ENCODE data around the gene RSRC1. TPM values are rescaled to one million over a fixed set of nuclear protein-coding genes. Genes with fewer than 3 reads are reported as not detected.

Gene RSRC1
- total RNA-seq, 4 donors from 2014 or later = 23.5 to 31.8 (median 26.6) TPM

DNA sequence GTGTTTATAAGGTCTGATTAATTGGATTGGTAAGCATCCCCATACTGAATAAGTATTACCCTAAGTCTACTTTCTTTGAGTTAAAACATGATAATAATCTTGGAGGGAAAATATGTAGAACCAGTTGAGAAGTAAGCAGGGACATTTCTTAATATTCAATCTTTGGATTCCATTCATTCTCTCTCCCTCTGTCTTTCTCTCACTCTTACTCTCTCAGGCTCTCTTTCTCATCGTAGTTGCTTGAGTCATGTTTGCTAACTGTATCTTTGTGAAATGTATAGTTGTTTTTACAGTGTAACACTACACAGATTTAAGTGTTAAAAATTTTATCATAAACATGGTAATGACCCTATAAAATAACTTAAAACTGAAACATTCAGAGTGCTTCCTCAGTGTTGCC is 163.8 kb downstream of the RSRC1 start:
- no peak for DNase-seq (ENCODE audit: low spot score in 2 of 2)
- 89 to 96% methylated on average over 1 of the region's 1 CpG for WGBS, 2 donors
- H3K4me3 ChIP-seq (ENCODE audit: low read depth, poor library complexity, severe bottlenecking) = no peak overlapping the region
- TF ChIP-seq, protein P1, sequence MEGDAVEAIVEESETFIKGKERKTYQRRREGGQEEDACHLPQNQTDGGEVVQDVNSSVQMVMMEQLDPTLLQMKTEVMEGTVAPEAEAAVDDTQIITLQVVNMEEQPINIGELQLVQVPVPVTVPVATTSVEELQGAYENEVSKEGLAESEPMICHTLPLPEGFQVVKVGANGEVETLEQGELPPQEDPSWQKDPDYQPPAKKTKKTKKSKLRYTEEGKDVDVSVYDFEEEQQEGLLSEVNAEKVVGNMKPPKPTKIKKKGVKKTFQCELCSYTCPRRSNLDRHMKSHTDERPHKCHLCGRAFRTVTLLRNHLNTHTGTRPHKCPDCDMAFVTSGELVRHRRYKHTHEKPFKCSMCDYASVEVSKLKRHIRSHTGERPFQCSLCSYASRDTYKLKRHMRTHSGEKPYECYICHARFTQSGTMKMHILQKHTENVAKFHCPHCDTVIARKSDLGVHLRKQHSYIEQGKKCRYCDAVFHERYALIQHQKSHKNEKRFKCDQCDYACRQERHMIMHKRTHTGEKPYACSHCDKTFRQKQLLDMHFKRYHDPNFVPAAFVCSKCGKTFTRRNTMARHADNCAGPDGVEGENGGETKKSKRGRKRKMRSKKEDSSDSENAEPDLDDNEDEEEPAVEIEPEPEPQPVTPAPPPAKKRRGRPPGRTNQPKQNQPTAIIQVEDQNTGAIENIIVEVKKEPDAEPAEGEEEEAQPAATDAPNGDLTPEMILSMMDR (IDR thresholded peaks at IDR 0.05) = no peak
- TF ChIP-seq POLR2A (IDR thresholded peaks at IDR 0.05) = no peak
- intact Hi-C loops (cut with DNase I; ENCODE audit: low total_unique reads) = no loop called here

DNA sequence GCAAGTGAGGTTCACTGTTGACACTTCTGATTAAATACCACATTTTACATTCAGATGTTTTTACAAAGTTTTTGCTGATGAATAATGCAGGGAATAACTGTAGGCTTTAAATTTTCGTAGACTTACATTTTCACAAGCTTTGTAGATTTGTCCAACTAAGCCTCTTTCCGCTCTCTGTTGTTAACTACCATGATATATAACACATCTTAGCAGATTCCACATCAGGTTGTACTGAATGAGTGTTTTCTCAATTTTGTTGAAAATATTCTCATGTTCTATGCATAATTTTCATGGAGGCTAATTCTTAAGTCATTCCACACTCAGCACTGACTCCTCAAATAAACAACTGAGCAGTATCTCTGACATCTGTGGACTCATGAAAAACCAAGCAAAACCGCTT is 168.3 kb downstream of the RSRC1 start:
- WGBS, 2 donors = 97 to 99% methylated on average over 3 of the region's 3 CpGs
- TF ChIP-seq, protein P1 (IDR thresholded peaks at IDR 0.05) = no peak
- TF ChIP-seq POLR2A (IDR thresholded peaks at IDR 0.05) = no peak

DNA sequence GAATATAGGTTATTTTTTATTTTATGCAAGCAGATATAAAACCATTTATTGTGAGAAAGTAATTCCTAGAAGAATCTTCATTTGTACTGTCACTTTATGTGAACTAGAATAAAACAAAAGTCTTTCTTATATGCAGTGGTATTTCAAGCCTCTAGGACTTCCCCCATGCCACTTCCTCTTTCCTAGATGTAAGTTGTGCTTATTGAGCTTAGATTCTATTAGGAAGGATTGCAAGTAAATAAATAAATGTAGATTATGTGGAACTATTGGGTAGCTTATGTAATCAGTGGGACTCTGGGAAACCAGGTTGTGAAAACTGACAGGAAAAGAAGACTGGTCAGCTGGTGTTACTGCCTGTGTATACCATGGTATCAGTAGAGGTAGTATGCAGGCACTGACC is 169.7 kb downstream of the RSRC1 start:
- H3K4me3 ChIP-seq (ENCODE audit: low read depth, poor library complexity, severe bottlenecking) = no peak overlapping the region
- no peak for DNase-seq (ENCODE audit: low spot score in 2 of 2)
- no peak for TF ChIP-seq POLR2A (IDR thresholded peaks at IDR 0.05)
- TF ChIP-seq, protein P1 (IDR thresholded peaks at IDR 0.05) = no peak
- intact Hi-C loops (cut with DNase I; ENCODE audit: low total_unique reads) = no loop called here

More for the DNA sequence above, 168.3 kb downstream of the RSRC1 start:
- no peak overlapping the region for H3K4me3 ChIP-seq (ENCODE audit: low read depth, poor library complexity, severe bottlenecking)
- no peak for DNase-seq (ENCODE audit: low spot score in 2 of 2)
- intact Hi-C loops (cut with DNase I; ENCODE audit: low total_unique reads) = no loop called here

- intact Hi-C loops (cut with DNase I; ENCODE audit: low total_unique reads) = no loop called here
Measured at GRCh38 chr3:158295771-158296170, 185.9 kb downstream of the RSRC1 start.

GRCh38 chr3:158297940-158298339 is 188.1 kb downstream of the RSRC1 start:
- no peak overlapping the region for H3K4me3 ChIP-seq (ENCODE audit: low read depth, poor library complexity, severe bottlenecking)
- TF ChIP-seq, protein P1 (IDR thresholded peaks at IDR 0.05) = no peak
- no peak for TF ChIP-seq POLR2A (IDR thresholded peaks at IDR 0.05)
- DNase-seq (ENCODE audit: low spot score in 2 of 2) = no peak
- intact Hi-C loops (cut with DNase I; ENCODE audit: low total_unique reads) = no loop called here

More at GRCh38 chr3:158295771-158296170, 185.9 kb downstream of the RSRC1 start:
- TF ChIP-seq POLR2A (IDR thresholded peaks at IDR 0.05) = no peak
- TF ChIP-seq, protein P1 (IDR thresholded peaks at IDR 0.05) = no peak
- no peak overlapping the region for H3K4me3 ChIP-seq (ENCODE audit: low read depth, poor library complexity, severe bottlenecking)
- WGBS, 2 donors = 42 to 63% methylated on average over 2 of the region's 2 CpGs
- no peak for DNase-seq (ENCODE audit: low spot score in 2 of 2)

DNA sequence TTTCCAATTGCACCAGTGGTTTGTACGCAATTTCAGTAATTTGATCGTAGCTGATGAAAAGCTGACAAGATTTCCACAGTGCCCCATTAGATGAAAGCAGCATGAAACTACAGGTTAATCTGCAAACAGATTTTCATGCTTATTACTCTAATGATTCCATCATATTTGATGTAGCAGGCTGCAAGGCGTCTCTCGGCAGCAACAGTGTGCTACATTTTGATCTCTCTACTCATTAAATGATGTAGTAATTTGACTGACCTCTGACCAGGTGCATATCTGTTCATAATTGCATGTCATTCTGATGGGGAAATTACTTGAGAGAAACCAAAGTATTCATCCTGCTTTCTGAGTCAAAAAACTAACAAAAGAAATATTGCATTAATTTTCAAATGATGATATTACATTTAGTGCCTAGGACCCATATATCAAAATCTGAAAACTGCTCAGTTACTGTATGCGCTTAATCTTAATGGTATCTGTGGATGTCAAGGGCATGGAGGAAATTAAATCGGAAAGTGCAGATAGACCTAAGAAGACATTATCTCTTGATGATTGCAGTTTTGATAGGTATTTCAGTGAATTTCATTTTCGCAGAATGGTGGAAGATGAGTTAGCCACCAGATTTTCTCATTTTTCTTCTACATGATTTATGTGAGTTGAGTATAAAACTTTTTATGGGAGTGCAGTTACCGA is 198.5 kb downstream of the RSRC1 start:
- no peak overlapping the region for H3K4me3 ChIP-seq (ENCODE audit: low read depth, poor library complexity, severe bottlenecking)
- intact Hi-C loops (cut with DNase I; ENCODE audit: low total_unique reads) = no loop called here
- no peak for DNase-seq (ENCODE audit: low spot score in 2 of 2)
- WGBS, 2 donors = 95% methylated on average over 8 of the region's 8 CpGs
- TF ChIP-seq POLR2A (IDR thresholded peaks at IDR 0.05) = no peak
- TF ChIP-seq, protein P1 (IDR thresholded peaks at IDR 0.05) = no peak
